Small intestine (tissue), 7 donors: ENCODE results near the gene LAGE3. TPM values are rescaled to one million over a fixed set of nuclear protein-coding genes. Genes with fewer than 3 reads are reported as not detected.

Experiments
- DNase-seq, 2 donors: peaks; one replicate each; pipeline versions ENCODE4 v3.0.0 to v3.0.0-alpha.2; 2013
- FAIRE-seq: peaks from 2 replicates; lab custom pipeline; 2012; peaks lifted over from hg19 to GRCh38; lab: Jason Lieb, UNC
- H3K27ac ChIP-seq, 3 donors: one replicate each; pipeline ENCODE4 v1.5.1; 2013; ENCODE audit warnings: low read length in 2 of 3, mild to moderate bottlenecking in 2 of 3, control low read depth in 1 of 3, inconsistent platforms in 1 of 3, low read depth in 1 of 3, moderate library complexity in 1 of 3
- H3K27me3 ChIP-seq, 3 donors: one replicate each; pipeline ENCODE4 v1.6.1; 2013; ENCODE audit warnings: low read length in 3 of 3, inconsistent platforms in 1 of 3; ENCODE audit not compliant: control insufficient read depth in 3 of 3, insufficient read depth in 3 of 3
- H3K36me3 ChIP-seq, 3 donors: one replicate each; pipeline ENCODE4 v1.6.1; 2013; ENCODE audit warnings: low read length in 3 of 3, inconsistent platforms in 1 of 3, low read depth in 1 of 3, mild to moderate bottlenecking in 1 of 3, moderate library complexity in 1 of 3; ENCODE audit not compliant: control insufficient read depth in 3 of 3, insufficient read depth in 2 of 3
- H3K4me1 ChIP-seq, 3 donors: one replicate each; pipeline ENCODE4 v1.6.1; 2013; ENCODE audit warnings: low read length in 2 of 3, inconsistent platforms in 1 of 3, low read depth in 1 of 3, mild to moderate bottlenecking in 1 of 3, moderate library complexity in 1 of 3; ENCODE audit not compliant: control insufficient read depth in 3 of 3, insufficient read depth in 2 of 3
- H3K4me3 ChIP-seq, 3 donors: one replicate each; pipeline ENCODE4 v1.5.1; 2013; ENCODE audit warnings: low read length in 3 of 3, control low read depth in 1 of 3, inconsistent platforms in 1 of 3, low read depth in 1 of 3, mild to moderate bottlenecking in 1 of 3, moderate library complexity in 1 of 3
- H3K9me3 ChIP-seq, 2 donors: one replicate each; pipeline ENCODE4 v1.6.1; 2013; ENCODE audit warnings: low read depth in 1 of 2, low read length in 1 of 2; ENCODE audit not compliant: control insufficient read depth in 2 of 2, insufficient read depth in 1 of 2
- WGBS, 3 donors: extraction: QIAGEN DNeasy Blood & Tissue Kit; methylation state at CpG; one replicate each; pipeline ENCODE4 v1.1.7; 2013; 5-methylcytosine and 5-hydroxymethylcytosine counted together
- polyA plus RNA-seq, 4 donors: library from polyadenylated mRNA; stranded (reverse) in 3 of 4; unstranded in 1 of 4; fragments of 200-250 nt in 3 of 4; fragments of 120-200 nt in 1 of 4; gene quantifications; one replicate each; pipeline versions ENCODE4 v1.2.1 to v1.2.3, GENCODE V29; 2013
- donor health status: healthy with polysubstance abuse.
- donor health status: control.
- donor health status: control.
- donor health status: Bipolar disorder and iron deficiency.
- donor health status: healthy.

The LAGE3 gene
- polyA plus RNA-seq, 4 donors = 8.1 to 26.6 (median 21.8) TPM

DNA sequence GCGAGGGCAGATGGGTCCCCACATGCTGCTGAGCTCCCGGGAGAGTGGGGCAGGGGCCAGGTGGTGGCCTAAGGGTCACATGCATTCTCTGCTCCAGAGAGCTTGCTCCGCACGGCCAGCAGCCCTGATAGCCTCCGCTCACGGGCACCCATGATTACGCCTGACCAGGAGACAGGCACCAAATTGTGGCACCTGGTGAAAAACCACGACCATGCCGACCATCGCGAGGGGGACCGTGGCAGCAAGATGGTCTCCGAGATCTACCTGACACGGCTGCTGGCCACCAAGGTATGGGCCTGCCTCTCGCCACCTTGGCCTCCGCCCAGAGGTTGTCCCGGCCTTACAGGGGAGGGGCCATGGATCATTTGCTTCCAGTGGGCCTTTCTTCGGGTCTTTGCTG lies 9.2 kb downstream of the LAGE3 start:
- DNase-seq (no peak), FAIRE-seq (no peak)
- Histone ChIP-seq H3K36me3 (peaks cover 0 to 87% (median 2%) of the 10 kb centered on the region in 3 donors), H3K4me3 (no peak overlapping the region), H3K9me3 (no peaks in the 10 kb centered on the region), H3K4me1 (no peaks in the 10 kb centered on the region), H3K27ac (no peak overlapping the region), H3K27me3 (no peaks in the 10 kb centered on the region)
- 93 to 95% (median 94%) methylated on average over 10 to 18 of the region's 18 CpGs for WGBS, 3 donors

- no peak for DNase-seq
- no peak for FAIRE-seq
- 80 to 93% (median 90%) methylated on average over 9 of the region's 9 CpGs for WGBS, 3 donors
- Histone ChIP-seq H3K27me3 (no peaks in the 10 kb centered on the region), H3K4me3 (no peak overlapping the region), H3K4me1 (no peaks in the 10 kb centered on the region), H3K27ac (no peak overlapping the region), H3K9me3 (no peaks in the 10 kb centered on the region), H3K36me3 (peaks cover 0 to 94% (median 2%) of the 10 kb centered on the region in 3 donors)
These were observed 10.0 kb downstream of the LAGE3 start for GRCh38 chrX:154469114-154469513.

- DNase-seq (no peak), FAIRE-seq (no peak)
- H3K27ac ChIP-seq = no peak overlapping the region
- no peak overlapping the region for H3K4me3 ChIP-seq
- peaks cover 0 to 95% (median 2%) of the 10 kb centered on the region in 3 donors for H3K36me3 ChIP-seq
- H3K4me1 ChIP-seq = no peaks in the 10 kb centered on the region
- 95 to 98% (median 97%) methylated on average over 18 to 23 of the region's 23 CpGs for WGBS, 3 donors
- H3K27me3 ChIP-seq = no peaks in the 10 kb centered on the region
- H3K9me3 ChIP-seq = no peaks in the 10 kb centered on the region
These were observed 10.9 kb downstream of the LAGE3 start for GRCh38 chrX:154468217-154468616.

DNA sequence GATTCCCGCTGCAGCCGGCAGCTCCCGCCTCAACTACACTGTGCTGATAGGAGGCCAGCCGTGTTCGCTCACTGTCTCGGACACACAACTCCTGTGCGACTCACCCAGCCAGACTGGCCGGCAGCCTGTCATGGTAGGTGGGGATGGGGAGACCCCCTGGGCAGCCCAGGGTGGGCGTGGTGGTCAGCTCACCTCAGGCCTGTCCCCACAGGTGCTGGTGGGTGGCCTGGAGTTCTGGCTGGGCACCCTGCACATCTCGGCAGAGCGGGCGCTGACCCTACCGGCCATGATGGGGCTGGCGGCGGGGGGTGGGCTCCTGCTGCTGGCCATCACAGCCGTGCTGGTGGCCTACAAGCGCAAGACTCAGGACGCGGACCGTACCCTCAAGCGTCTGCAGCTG lies 11.5 kb downstream of the LAGE3 start:
- Histone ChIP-seq H3K4me3 (no peak overlapping the region), H3K27me3 (no peaks in the 10 kb centered on the region), H3K36me3 (peaks cover 0 to 95% (median 2%) of the 10 kb centered on the region in 3 donors), H3K27ac (no peak overlapping the region), H3K4me1 (no peaks in the 10 kb centered on the region), H3K9me3 (no peaks in the 10 kb centered on the region)
- DNase-seq (no peak), FAIRE-seq (no peak)
- 96 to 97% (median 96%) methylated on average over 19 to 21 of the region's 21 CpGs for WGBS, 3 donors

DNA sequence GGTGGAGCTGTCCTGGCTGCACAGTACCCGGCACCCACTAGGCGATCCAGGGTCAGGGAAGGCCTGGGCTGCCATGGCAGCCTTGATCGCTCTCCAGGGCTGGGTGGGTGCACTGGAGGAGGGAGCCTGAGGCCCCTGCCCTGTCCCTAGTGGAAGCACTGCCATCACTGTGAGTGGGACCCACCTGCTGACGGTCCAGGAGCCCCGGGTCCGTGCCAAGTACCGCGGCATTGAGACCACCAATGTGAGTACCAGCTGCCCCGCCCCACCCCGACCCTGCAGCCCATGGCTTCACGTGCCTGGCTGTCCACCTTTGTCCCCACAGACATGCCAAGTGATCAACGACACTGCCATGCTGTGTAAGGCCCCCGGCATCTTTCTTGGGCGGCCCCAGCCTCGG lies 12.2 kb downstream of the LAGE3 start:
- Histone ChIP-seq H3K27ac (no peak overlapping the region), H3K9me3 (no peaks in the 10 kb centered on the region), H3K36me3 (peaks cover 0 to 97% (median 2%) of the 10 kb centered on the region in 3 donors), H3K4me1 (no peaks in the 10 kb centered on the region), H3K4me3 (no peak overlapping the region), H3K27me3 (no peaks in the 10 kb centered on the region)
- WGBS, 3 donors = 91 to 97% (median 92%) methylated on average over 9 to 15 of the region's 15 CpGs
- FAIRE-seq (no peak), DNase-seq (no peak)

- 93 to 95% (median 95%) methylated on average over 11 to 32 of the region's 32 CpGs for WGBS, 3 donors
- H3K4me1 ChIP-seq = no peaks in the 10 kb centered on the region
- H3K36me3 ChIP-seq = peaks cover 0 to 97% (median 2%) of the 10 kb centered on the region in 3 donors
- H3K9me3 ChIP-seq = no peaks in the 10 kb centered on the region
- no peak overlapping the region for H3K27ac ChIP-seq
- no peak for DNase-seq
- FAIRE-seq = no peak
- no peaks in the 10 kb centered on the region for H3K27me3 ChIP-seq
- no peak overlapping the region for H3K4me3 ChIP-seq
These were observed 13.0 kb downstream of the LAGE3 start for GRCh38 chrX:154466036-154466435.

DNA sequence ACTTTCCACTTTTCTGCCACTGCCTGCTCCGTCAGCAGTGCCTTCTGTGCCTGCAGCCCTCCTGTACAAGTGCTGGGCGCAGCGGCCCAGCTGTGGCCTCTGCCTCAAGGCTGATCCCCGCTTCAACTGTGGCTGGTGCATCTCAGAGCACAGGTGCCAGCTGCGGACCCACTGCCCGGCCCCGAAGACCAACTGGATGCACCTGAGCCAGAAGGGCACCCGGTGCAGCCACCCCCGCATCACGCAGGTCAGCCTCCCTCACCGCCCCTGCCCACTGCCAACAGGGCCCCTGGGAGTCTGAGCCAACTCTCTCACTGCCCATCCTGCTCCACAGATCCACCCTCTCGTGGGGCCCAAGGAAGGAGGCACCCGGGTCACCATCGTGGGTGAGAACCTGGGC lies 13.5 kb downstream of the LAGE3 start:
- H3K9me3 ChIP-seq = no peaks in the 10 kb centered on the region
- H3K4me3 ChIP-seq = no peak overlapping the region
- no peak overlapping the region for H3K27ac ChIP-seq
- H3K36me3 ChIP-seq = peaks cover 0 to 97% (median 2%) of the 10 kb centered on the region in 3 donors
- no peaks in the 10 kb centered on the region for H3K4me1 ChIP-seq
- H3K27me3 ChIP-seq = no peaks in the 10 kb centered on the region
- no peak for FAIRE-seq
- whole genome bisulfite sequencing, 3 donors = 91 to 96% (median 96%) methylated on average over 7 to 14 of the region's 14 CpGs
- DNase-seq = no peak

DNA sequence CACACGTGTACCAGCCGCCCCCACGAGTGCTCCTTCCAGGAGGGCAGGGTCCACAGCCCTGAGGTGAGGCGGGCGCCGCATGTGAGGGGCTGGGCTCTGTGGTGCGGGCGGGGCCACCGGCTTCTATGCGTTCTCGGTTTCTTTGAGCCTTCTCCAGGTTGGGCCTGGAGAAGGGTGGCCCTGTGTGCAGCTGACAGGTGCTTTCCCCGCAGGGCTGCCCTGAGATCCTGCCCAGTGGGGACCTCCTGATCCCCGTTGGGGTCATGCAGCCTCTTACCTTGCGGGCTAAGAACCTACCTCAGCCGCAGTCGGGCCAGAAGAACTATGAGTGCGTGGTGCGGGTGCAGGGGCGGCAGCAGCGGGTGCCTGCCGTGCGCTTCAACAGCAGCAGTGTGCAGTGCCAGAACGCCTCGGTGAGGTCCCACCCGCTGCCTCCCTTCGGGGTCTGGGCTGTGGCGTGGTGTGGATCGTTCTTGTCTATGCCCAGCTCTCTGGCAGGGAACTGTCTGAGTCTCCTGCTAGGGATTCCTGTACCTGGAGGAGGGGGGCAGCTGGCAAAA lies 14.2 kb downstream of the LAGE3 start:
- Histone ChIP-seq H3K4me3 (no peak overlapping the region), H3K9me3 (no peaks in the 10 kb centered on the region), H3K27ac (no peak overlapping the region), H3K36me3 (peaks cover 0 to 95% (median 2%) of the 10 kb centered on the region in 3 donors), H3K27me3 (no peaks in the 10 kb centered on the region), H3K4me1 (no peaks in the 10 kb centered on the region)
- DNase-seq (no peak), FAIRE-seq (no peak)
- WGBS, 3 donors = 89 to 92% (median 91%) methylated on average over 21 to 28 of the region's 28 CpGs
